Suprapubic skin (tissue), 4 donors: Measurements from ENCODE around the gene AATF. TPM values are rescaled to one million over a fixed set of nuclear protein-coding genes. Genes with fewer than 3 reads are reported as not detected.

Experiments
- DNase-seq, 2 donors: peaks; one replicate each; pipeline ENCODE4 v3.0.0-alpha.2; 2019; ENCODE audit warnings: low spot score in 2 of 2
- H3K27ac ChIP-seq: fragments of 200-600 bp; sonication (generic); one replicate; pipeline ENCODE4 v1.5.1; 2019
- H3K27me3 ChIP-seq: fragments of 200-600 bp; sonication (generic); one replicate; pipeline ENCODE4 v1.5.1; 2019
- H3K36me3 ChIP-seq: fragments of 200-600 bp; sonication (generic); one replicate; pipeline ENCODE4 v1.5.1; 2019
- H3K4me1 ChIP-seq: fragments of 200-600 bp; sonication (generic); one replicate; pipeline ENCODE4 v1.5.1; 2019
- H3K4me3 ChIP-seq: fragments of 200-600 bp; sonication (generic); one replicate; pipeline ENCODE4 v1.5.1; 2019; ENCODE audit warnings: mild to moderate bottlenecking
- H3K9me3 ChIP-seq: fragments of 200-600 bp; sonication (generic); one replicate; pipeline ENCODE4 v1.5.1; 2019
- CTCF ChIP-seq, 2 donors: fragments of 200-600 bp in 1 of 2; fragments of 450-650 bp in 1 of 2; sonication (generic) in 1 of 2; IDR thresholded peaks; one replicate each; pipeline ENCODE4 v1.5.1; 2016 to 2019; ENCODE audit warnings: antibody characterized with exemption in 2 of 2, mild to moderate bottlenecking in 1 of 2, moderate library complexity in 1 of 2
- EP300 ChIP-seq: sonication (generic); formaldehyde crosslinking; IDR thresholded peaks from one replicate; pipeline ENCODE4 v1.6.1; 2017; ENCODE audit warnings: antibody characterized with exemption
- POLR2A ChIP-seq, 2 donors: fragments of 450-650 bp; IDR thresholded peaks; one replicate each; pipeline ENCODE4 v1.6.1; 2017; ENCODE audit warnings: antibody characterized with exemption in 2 of 2, mild to moderate bottlenecking in 2 of 2, moderate library complexity in 2 of 2
- POLR2AphosphoS5 ChIP-seq, 3 donors: sonication (generic); formaldehyde crosslinking; IDR thresholded peaks; one replicate each; pipeline ENCODE4 v1.6.1; 2017; ENCODE audit warnings: antibody characterized with exemption in 3 of 3
- WGBS: methylation state at CpG from one replicate; pipeline ENCODE4 v1.1.5; 2018; 5-methylcytosine and 5-hydroxymethylcytosine counted together
- total RNA-seq, 4 donors: library from RNA; depleted of rRNA; stranded (reverse); fragments of >200 nt; gene quantifications; one replicate each; pipeline ENCODE4 v1.1.0, GENCODE V29; 2016

The AATF gene
- total RNA-seq, 4 donors from 2014 or later = 32.5 to 38.2 (median 36.0) TPM

- Histone ChIP-seq H3K4me3 (peak overlapping the region; percentile 20), H3K27ac (no peak overlapping the region), H3K4me1 (peaks cover 91% of the 10 kb centered on the region), H3K27me3 (peaks cover 100% of the 10 kb centered on the region), H3K36me3 (no peaks in the 10 kb centered on the region), H3K9me3 (no peaks in the 10 kb centered on the region)
- under 1% methylated on average over 18 of the region's 36 CpGs for WGBS
- TF ChIP-seq CTCF (IDR thresholded peaks at IDR 0.05) (no peak), POLR2AphosphoS5 (IDR thresholded peaks at IDR 0.05) (no peak), EP300 (no peak), POLR2A (IDR thresholded peaks at IDR 0.05) (no peak)
- no peak for DNase-seq
These were observed 10.7 kb upstream of the AATF start for GRCh38 chr17:36937959-36938565.

- no peak for DNase-seq
- no peak overlapping the region for H3K4me3 ChIP-seq
These were observed 10.1 kb upstream of the AATF start for GRCh38 chr17:36938566-36939051.

GRCh38 chr17:36939052-36939801 lies 9.5 kb upstream of the AATF start:
- Histone ChIP-seq H3K4me1 (peaks cover 80% of the 10 kb centered on the region), H3K9me3 (no peaks in the 10 kb centered on the region), H3K4me3 (no peak overlapping the region), H3K27me3 (peaks cover 100% of the 10 kb centered on the region), H3K36me3 (no peaks in the 10 kb centered on the region), H3K27ac (no peak overlapping the region)
- no peak for DNase-seq
- 11% methylated on average over 27 of the region's 43 CpGs for WGBS
- no peak for TF ChIP-seq POLR2AphosphoS5 (IDR thresholded peaks at IDR 0.05)
- TF ChIP-seq EP300 = no peak
- TF ChIP-seq POLR2A (IDR thresholded peaks at IDR 0.05) = no peak
- TF ChIP-seq CTCF (IDR thresholded peaks at IDR 0.05) = no peak

More at GRCh38 chr17:36938566-36939051, 10.1 kb upstream of the AATF start:
- WGBS = 4% methylated on average over 4 of the region's 25 CpGs
- TF ChIP-seq EP300 (no peak), CTCF (IDR thresholded peaks at IDR 0.05) (no peak), POLR2A (IDR thresholded peaks at IDR 0.05) (no peak), POLR2AphosphoS5 (IDR thresholded peaks at IDR 0.05) (no peak)
- H3K27ac ChIP-seq = no peak overlapping the region
- H3K36me3 ChIP-seq = no peaks in the 10 kb centered on the region
- peaks cover 100% of the 10 kb centered on the region for H3K27me3 ChIP-seq
- H3K9me3 ChIP-seq = no peaks in the 10 kb centered on the region
- peaks cover 86% of the 10 kb centered on the region for H3K4me1 ChIP-seq

- 3% methylated on average over 26 of the region's 26 CpGs for WGBS
- Histone ChIP-seq H3K9me3 (no peaks in the 10 kb centered on the region), H3K27ac (no peak overlapping the region), H3K4me3 (no peak overlapping the region), H3K4me1 (peaks cover 73% of the 10 kb centered on the region), H3K36me3 (no peaks in the 10 kb centered on the region), H3K27me3 (peaks cover 100% of the 10 kb centered on the region)
- DNase-seq = no peak
- TF ChIP-seq POLR2A (IDR thresholded peaks at IDR 0.05) (no peak), CTCF (IDR thresholded peaks at IDR 0.05) (no peak), POLR2AphosphoS5 (IDR thresholded peaks at IDR 0.05) (no peak), EP300 (no peak)
These were observed 8.9 kb upstream of the AATF start for GRCh38 chr17:36939802-36940312.
